Measurements from ENCODE around the gene ZBTB3. TPM values are rescaled to one million over a fixed set of nuclear protein-coding genes. Genes with fewer than 3 reads are reported as not detected.
A peak's percentile ranks its signal among the peaks of the same experiment; 100 is the strongest.
"Not testable (repeated sequence)": the region's sequence is repeated elsewhere in the genome, so short reads cannot be mapped to it uniquely, and the experiment has no call there.

The ZBTB3 gene
- total and polyA plus RNA-seq, 9 of the 15 experiments (the other 6 are each of a cell fraction or from before 2014, with no cell fraction given), result 1.9 to 10.0 (median 4.9) TPM

DNA sequence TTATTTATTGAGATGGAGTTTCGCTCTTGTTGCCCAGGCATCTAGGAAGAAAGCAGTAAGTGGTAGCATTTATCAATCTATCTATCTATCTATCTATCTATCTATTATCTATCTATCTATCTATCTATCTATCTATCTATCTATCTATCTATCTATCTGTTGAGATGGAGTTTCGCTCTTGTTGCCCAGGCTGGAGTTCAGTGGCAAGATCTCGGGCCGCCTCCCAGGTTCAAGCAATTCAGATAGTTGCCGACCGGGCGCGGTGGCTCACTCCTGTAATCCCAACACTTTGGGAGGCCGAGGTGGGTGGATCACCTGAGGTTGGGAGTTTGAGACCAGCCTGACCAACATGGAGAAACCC lies 6.9 kb upstream of the ZBTB3 start:
- H3K4me3 ChIP-seq, result peak overlapping the region; percentile 77
- H3K9ac ChIP-seq (ENCODE audit: insufficient read depth in 1 of 2, low read depth in 2 of 2, low read length in 2 of 2), result peak overlapping the region in 1 of 2 experiments; percentile 77; a peak in 2 of 4 replicates
- H3K27me3 ChIP-seq (ENCODE audit: control insufficient read depth in 2 of 2, insufficient read depth in 2 of 2, low read length in 2 of 2); BruUV-seq (replicated peaks); DNase-seq (ENCODE audit: extremely low read depth in 1 of 4, low spot score in 3 of 4); ATAC-seq; FAIRE-seq; H2AFZ ChIP-seq (ENCODE audit: low read depth, low read length); CTCF ChIA-PET (ENCODE audit: low intra/inter-chr PET ratio); H3K9me3 ChIP-seq (replicated peaks; ENCODE audit: control insufficient read depth, insufficient read depth, low read depth, low read length); H3K9me1 ChIP-seq (ENCODE audit: control insufficient read depth, insufficient read depth, low read length); H3K27ac ChIP-seq (ENCODE audit: extremely low read depth, low read depth, low read length); H4K20me1 ChIP-seq (replicated peaks; ENCODE audit: control insufficient read depth, insufficient read depth, low read length); in situ Hi-C loops (cut with MboI): not testable (repeated sequence)
- 17% methylated on average over 9 of the region's 9 CpGs for WGBS (ENCODE audit: insufficient coverage, low coverage, missing lambda C conversion rate)
- H3K79me2 ChIP-seq (ENCODE audit: control insufficient read depth, insufficient read depth, low read length), result peaks cover 16% of the 10 kb centered on the region
- peaks cover 10 to 15% of the 10 kb centered on the region in 2 experiments; a peak in 4 of 5 replicates for H3K4me1 ChIP-seq (replicated peaks in 1 of 2; ENCODE audit: control insufficient read depth in 2 of 2, insufficient read depth in 2 of 2, low read length in 2 of 2)
- POLR2A ChIA-PET, result interaction anchor here (0.6 to 1.9 kb wide), 11 partner anchors 8 to 194 kb away, joined by 3 to 10 read pairs (median 4); partner anchors contain the start of genes C11orf98, CSKMT, TAF6L and TMEM179B
- H3K4me2 ChIP-seq (ENCODE audit: insufficient read depth, low read length), result peak overlapping the region; percentile 88
- peaks cover 22% of the 10 kb centered on the region for H3K36me3 ChIP-seq (ENCODE audit: control insufficient read depth, insufficient read depth, low read length)
- intact Hi-C loops (cut with micrococcal nuclease), result loop anchor here (5.0 to 10.0 kb wide), 2 partner anchors 34 to 366 kb away; partner anchors contain the start of genes HNRNPUL2 and TTC9C
- TF ChIP-seq MCM7 (IDR thresholded peaks at IDR 0.05) (peak in 1 of 2 experiments; percentile 97; a peak in 2 of 4 replicates), MTA1 (IDR thresholded peaks at IDR 0.05; ENCODE audit: borderline replicate concordance) (peak; percentile 95), GATAD2B (IDR thresholded peaks at IDR 0.05; ENCODE audit: borderline replicate concordance) (peak; percentile 100), DPF2 (IDR thresholded peaks at IDR 0.05) (peak; percentile 22; the same call in 1 of the 2 replicates), GATA2 (CRISPR knock-in tag; IDR thresholded peaks at IDR 0.05) (peak; percentile 96), MTA3 (IDR thresholded peaks at IDR 0.05; ENCODE audit: borderline replicate concordance) (peak; percentile 49; the same call in 1 of the 2 replicates), MTA2 (IDR thresholded peaks at IDR 0.05; ENCODE audit: low read depth) (0 out of 2 replicates have a peak, but pooled peaks have one; percentile 29), HDAC1 (IDR thresholded peaks at IDR 0.05) (peak in 1 of 2 experiments; percentile 50; a peak in 3 of 4 replicates), BCOR (IDR thresholded peaks at IDR 0.05) (peak; percentile 91), SMARCA4 (IDR thresholded peaks at IDR 0.05) (peak; percentile 53; the same call in 1 of the 2 replicates), HDAC2 (IDR thresholded peaks at IDR 0.05) (peak; percentile 71), CC2D1A (IDR thresholded peaks at IDR 0.05) (peak; percentile 16; the same call in 1 of the 2 replicates), GATAD2A (IDR thresholded peaks at IDR 0.05) (peak; percentile 97), ZFX (CRISPR knock-in tag; IDR thresholded peaks at IDR 0.05) (0 out of 2 replicates have a peak, but pooled peaks have one; percentile 2), FOXK1 (CRISPR knock-in tag; IDR thresholded peaks at IDR 0.05; ENCODE audit: borderline replicate concordance) (peak; percentile 86; the same call in 1 of the 2 replicates), SMARCE1 (IDR thresholded peaks at IDR 0.05) (peak; percentile 16; the same call in 1 of the 2 replicates), TRIM24 (IDR thresholded peaks at IDR 0.05) (0 out of 4 replicates have a peak, but pooled peaks of 1 of the 2 experiments have one; percentile 27), KDM1A (IDR thresholded peaks at IDR 0.05) (peak in 1 of 2 experiments; percentile 51; a peak in 1 of 4 replicates), DACH1 (IDR thresholded peaks at IDR 0.05; ENCODE audit: partially characterized antibody) (peak; percentile 100), FOXP1 (CRISPR knock-in tag; IDR thresholded peaks at IDR 0.05) (peak; percentile 35; the same call in 1 of the 2 replicates)
- TF ChIP-seq, protein P1, sequence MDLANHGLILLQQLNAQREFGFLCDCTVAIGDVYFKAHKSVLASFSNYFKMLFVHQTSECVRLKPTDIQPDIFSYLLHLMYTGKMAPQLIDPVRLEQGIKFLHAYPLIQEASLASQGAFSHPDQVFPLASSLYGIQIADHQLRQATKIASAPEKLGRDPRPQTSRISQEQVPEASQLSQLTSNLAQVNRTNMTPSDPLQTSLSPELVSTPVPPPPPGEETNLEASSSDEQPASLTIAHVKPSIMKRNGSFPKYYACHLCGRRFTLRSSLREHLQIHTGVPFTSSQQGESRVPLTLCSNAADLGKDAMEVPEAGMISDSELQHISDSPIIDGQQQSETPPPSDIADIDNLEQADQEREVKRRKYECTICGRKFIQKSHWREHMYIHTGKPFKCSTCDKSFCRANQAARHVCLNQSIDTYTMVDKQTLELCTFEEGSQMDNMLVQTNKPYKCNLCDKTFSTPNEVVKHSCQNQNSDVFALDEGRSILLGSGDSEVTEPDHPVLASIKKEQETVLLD (IDR thresholded peaks at IDR 0.05), result peak; percentile 97

Data from K562 (cell line).